GM23338 (cell line): Measurements from ENCODE around the gene HMGXB3. TPM values are rescaled to one million over a fixed set of nuclear protein-coding genes. Genes with fewer than 3 reads are reported as not detected.

Experiments
- ATAC-seq: fragments of 200-7000 bp; cut with Tn5 transposase; 3 replicates; pipeline ENCODE4 v1.9.1; 2020
- DNase-seq: peaks from one replicate; pipeline ENCODE4 v3.0.0-alpha.2; 2015; ENCODE audit warnings: low spot score
- H2AFZ ChIP-seq: fragments of 200-600 bp; sonication (generic); 2 replicates; pipeline ENCODE4 v1.8.0; 2016; ENCODE audit warnings: antibody characterized with exemption, mild to moderate bottlenecking, moderate library complexity
- H3F3A ChIP-seq: fragments of 200-600 bp; sonication (generic); replicated peaks from 2 replicates; pipeline ENCODE4 v1.8.0; 2017; ENCODE audit warnings: antibody characterized with exemption, mixed run types, low read depth
- H3K27ac ChIP-seq: fragments of 200-600 bp; sonication (generic); 2 replicates; pipeline ENCODE4 v1.6.1; 2016; ENCODE audit warnings: low read depth
- H3K27me3 ChIP-seq: fragments of 200-600 bp; sonication (generic); 2 replicates; pipeline ENCODE4 v1.8.0; 2016; ENCODE audit warnings: mild to moderate bottlenecking, mixed run types, moderate library complexity; ENCODE audit not compliant: insufficient read depth
- H3K36me3 ChIP-seq: fragments of 200-600 bp; sonication (generic); 2 replicates; pipeline ENCODE4 v1.8.0; 2016; ENCODE audit warnings: mild to moderate bottlenecking; ENCODE audit not compliant: insufficient read depth
- H3K4me1 ChIP-seq: fragments of 200-600 bp; sonication (generic); 2 replicates; pipeline ENCODE4 v1.8.0; 2016; ENCODE audit warnings: mild to moderate bottlenecking, moderate library complexity; ENCODE audit not compliant: insufficient read depth
- H3K4me2 ChIP-seq: fragments of 200-600 bp; sonication (generic); 2 replicates; pipeline ENCODE4 v1.7.1; 2017; ENCODE audit warnings: mixed run types
- H3K4me3 ChIP-seq: fragments of 200-600 bp; sonication (generic); 2 replicates; pipeline ENCODE4 v1.6.1; 2016; ENCODE audit warnings: mixed run types
- H3K79me2 ChIP-seq: fragments of 200-600 bp; sonication (generic); replicated peaks from 2 replicates; pipeline ENCODE4 v1.8.0; 2017; ENCODE audit warnings: mild to moderate bottlenecking; ENCODE audit not compliant: insufficient read depth
- H3K9me2 ChIP-seq: fragments of 200-600 bp; sonication (generic); 2 replicates; pipeline ENCODE4 v1.8.0; 2017; ENCODE audit not compliant: insufficient read depth
- H4K20me1 ChIP-seq: fragments of 200-600 bp; sonication (generic); replicated peaks from 2 replicates; pipeline ENCODE4 v1.8.0; 2017; ENCODE audit warnings: mild to moderate bottlenecking; ENCODE audit not compliant: insufficient read depth
- H3K27ac Mint-ChIP-seq: 2 replicates; pipeline ENCODE4 v1.8.0; 2020; ENCODE audit warnings: inconsistent platforms, mild to moderate bottlenecking, moderate library complexity, mixed read lengths
- H3K27me3 Mint-ChIP-seq: 3 replicates; pipeline ENCODE4 v1.8.0; 2022; ENCODE audit warnings: low read depth, mild to moderate bottlenecking, moderate library complexity, mixed read lengths, inconsistent platforms; ENCODE audit not compliant: insufficient read depth, poor library complexity
- H3K36me3 Mint-ChIP-seq: 3 replicates; pipeline ENCODE4 v1.8.0; 2021; ENCODE audit warnings: low read depth, mild to moderate bottlenecking, inconsistent platforms, moderate library complexity, mixed read lengths
- H3K4me1 Mint-ChIP-seq: 3 replicates; pipeline ENCODE4 v1.8.0; 2020; ENCODE audit warnings: mild to moderate bottlenecking, inconsistent platforms, mixed read lengths
- H3K4me3 Mint-ChIP-seq: 3 replicates; pipeline ENCODE4 v1.8.0; 2021; ENCODE audit warnings: moderate library complexity, mild to moderate bottlenecking, inconsistent platforms, mixed read lengths
- H3K9me3 Mint-ChIP-seq: 3 replicates; pipeline ENCODE4 v1.8.0; 2020; ENCODE audit warnings: moderate library complexity, mild to moderate bottlenecking, inconsistent platforms, mixed read lengths
- CREB1 ChIP-seq: fragments of 250-450 bp; sonication (Bioruptor Pico); IDR thresholded peaks from 2 replicates; pipeline ENCODE4 v1.5.0; 2020; ENCODE audit warnings: low read depth, mild to moderate bottlenecking, moderate library complexity
- EZH2 ChIP-seq: fragments of 200-600 bp; sonication (generic); IDR thresholded peaks from one replicate; pipeline ENCODE4 v1.8.0; 2017; ENCODE audit warnings: antibody characterized with exemption, mild to moderate bottlenecking, low read depth; ENCODE audit not compliant: unreplicated experiment
- EZH2phosphoT487 ChIP-seq: fragments of 200-600 bp; sonication (generic); IDR thresholded peaks from one replicate; pipeline ENCODE4 v1.8.1; 2018; ENCODE audit warnings: antibody characterized with exemption; ENCODE audit not compliant: unreplicated experiment
- JUNB ChIP-seq: IDR thresholded peaks from one replicate; pipeline ENCODE4 v1.6.1; 2016; ENCODE audit warnings: antibody characterized with exemption; ENCODE audit not compliant: unreplicated experiment
- NANOG ChIP-seq: IDR thresholded peaks from 2 replicates; pipeline ENCODE4 v1.6.1; 2016; ENCODE audit warnings: antibody characterized with exemption, borderline replicate concordance
- POLR2AphosphoS5 ChIP-seq: IDR thresholded peaks from 2 replicates; pipeline ENCODE4 v1.6.1; 2016; ENCODE audit warnings: antibody characterized with exemption, low read depth
- STAT1 ChIP-seq: IDR thresholded peaks from one replicate; pipeline ENCODE4 v1.6.1; 2016; ENCODE audit warnings: antibody characterized with exemption; ENCODE audit not compliant: unreplicated experiment
- ZNF114 ChIP-seq: fragments of 250-450 bp; sonication (Bioruptor Pico); IDR thresholded peaks from 2 replicates; pipeline ENCODE4 v1.5.0; 2020; ENCODE audit warnings: mild to moderate bottlenecking, moderate library complexity
- ZNF331 ChIP-seq: fragments of 250-450 bp; sonication (Bioruptor Pico); IDR thresholded peaks from 2 replicates; pipeline ENCODE4 v1.5.0; 2020; ENCODE audit warnings: low read depth, mild to moderate bottlenecking, moderate library complexity
- polyA plus RNA-seq: library from polyadenylated mRNA; unstranded; fragments of >200 nt; fragmentation: Nextera tagmentation; extraction: Ambion mirVana; gene quantifications from 2 replicates; pipeline ENCODE4 v1.2.1, GENCODE V29; 2016
- total RNA-seq: library from RNA; depleted of rRNA; stranded (reverse); fragments of >200 nt; shearing (Covaris generic); gene quantifications from 2 replicates; pipeline ENCODE4 v1.2.3, GENCODE V29; 2014
- TF ChIP-seq, protein P1 (sequence below): fragments of 250-450 bp; sonication (Bioruptor Pico); IDR thresholded peaks from 2 replicates; pipeline ENCODE4 v1.5.0; 2020; ENCODE audit warnings: mild to moderate bottlenecking, moderate library complexity
- TF ChIP-seq, protein P2 (sequence below): IDR thresholded peaks from one replicate; pipeline ENCODE4 v1.6.1; 2018; ENCODE audit warnings: antibody characterized with exemption; ENCODE audit not compliant: unreplicated experiment
- TF ChIP-seq, protein P3 (sequence below): IDR thresholded peaks from 2 replicates; pipeline ENCODE4 v1.6.1; 2016; ENCODE audit warnings: antibody characterized with exemption
- TF ChIP-seq, protein P4 (sequence below), 2 experiments: fragments of 200-600 bp in 1 of 2; sonication (generic) in 1 of 2; conservative IDR thresholded peaks; 2 replicates each; pipeline versions ENCODE4 v1.5.1 to v1.6.1; 2016 to 2017; ENCODE audit warnings: antibody characterized with exemption in 2 of 2, low read depth in 2 of 2, mild to moderate bottlenecking in 2 of 2, moderate library complexity in 1 of 2

Gene HMGXB3
- total and polyA plus RNA-seq, 2 experiments from 2014 or later = 9.4 to 37.9 TPM

DNA sequence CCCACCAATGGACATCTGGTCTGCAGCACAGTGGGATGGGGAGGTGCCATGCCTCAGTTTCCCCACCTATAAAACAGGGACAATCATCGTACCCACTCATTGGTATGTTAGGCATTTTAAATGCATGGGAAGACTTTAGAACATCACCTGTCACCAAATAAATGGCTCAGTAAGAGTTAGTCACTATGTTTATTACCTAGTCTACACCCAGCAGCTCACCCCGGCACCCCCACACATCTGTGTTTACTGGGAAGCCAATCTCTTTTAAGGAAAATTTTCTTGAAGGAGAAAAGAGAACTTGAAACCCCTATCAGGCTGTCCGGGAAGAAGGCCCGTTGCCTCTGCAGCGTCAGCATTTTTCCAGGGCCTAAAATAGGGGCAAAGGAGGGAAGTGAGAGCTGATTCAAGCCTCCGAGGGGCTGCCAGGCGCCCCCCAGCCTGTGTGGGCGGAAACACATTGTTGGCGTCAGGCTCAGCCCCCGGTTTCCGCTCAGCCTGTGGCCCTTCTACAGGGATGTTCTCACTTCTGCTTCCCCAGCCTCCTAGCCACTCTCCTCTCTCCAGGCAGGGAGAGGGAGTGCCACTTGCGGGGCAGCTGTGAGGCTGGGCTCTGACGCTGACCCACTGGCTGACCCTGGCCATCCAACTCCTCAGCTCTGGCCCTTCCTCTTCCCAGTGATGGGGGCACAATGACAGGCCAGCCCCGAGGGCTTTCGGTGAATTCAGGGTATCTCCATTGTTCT lies 81.2 kb downstream of the HMGXB3 start:
- peak overlapping the region; percentile 70 for H2AFZ ChIP-seq
- H3K4me1 Mint-ChIP-seq = peaks cover 8% of the 10 kb centered on the region; the same call in 2 of the 3 replicates

More for the DNA sequence above, 81.2 kb downstream of the HMGXB3 start:
- peaks cover 12% of the 10 kb centered on the region for H3K4me1 ChIP-seq
- ATAC-seq = peak; percentile 78
- H3K79me2 ChIP-seq = no peaks in the 10 kb centered on the region
- Mint-ChIP-seq H3K9me3 (no peaks in the 10 kb centered on the region), H3K27ac (no peak overlapping the region), H3K36me3 (no peaks in the 10 kb centered on the region), H3K4me3 (no peak overlapping the region), H3K27me3 (peaks cover 8% of the 10 kb centered on the region)
- no peak overlapping the region for H3K4me2 ChIP-seq
- no peaks in the 10 kb centered on the region for H3K9me2 ChIP-seq
- no peaks in the 10 kb centered on the region for H3K36me3 ChIP-seq
- TF ChIP-seq, protein P1, sequence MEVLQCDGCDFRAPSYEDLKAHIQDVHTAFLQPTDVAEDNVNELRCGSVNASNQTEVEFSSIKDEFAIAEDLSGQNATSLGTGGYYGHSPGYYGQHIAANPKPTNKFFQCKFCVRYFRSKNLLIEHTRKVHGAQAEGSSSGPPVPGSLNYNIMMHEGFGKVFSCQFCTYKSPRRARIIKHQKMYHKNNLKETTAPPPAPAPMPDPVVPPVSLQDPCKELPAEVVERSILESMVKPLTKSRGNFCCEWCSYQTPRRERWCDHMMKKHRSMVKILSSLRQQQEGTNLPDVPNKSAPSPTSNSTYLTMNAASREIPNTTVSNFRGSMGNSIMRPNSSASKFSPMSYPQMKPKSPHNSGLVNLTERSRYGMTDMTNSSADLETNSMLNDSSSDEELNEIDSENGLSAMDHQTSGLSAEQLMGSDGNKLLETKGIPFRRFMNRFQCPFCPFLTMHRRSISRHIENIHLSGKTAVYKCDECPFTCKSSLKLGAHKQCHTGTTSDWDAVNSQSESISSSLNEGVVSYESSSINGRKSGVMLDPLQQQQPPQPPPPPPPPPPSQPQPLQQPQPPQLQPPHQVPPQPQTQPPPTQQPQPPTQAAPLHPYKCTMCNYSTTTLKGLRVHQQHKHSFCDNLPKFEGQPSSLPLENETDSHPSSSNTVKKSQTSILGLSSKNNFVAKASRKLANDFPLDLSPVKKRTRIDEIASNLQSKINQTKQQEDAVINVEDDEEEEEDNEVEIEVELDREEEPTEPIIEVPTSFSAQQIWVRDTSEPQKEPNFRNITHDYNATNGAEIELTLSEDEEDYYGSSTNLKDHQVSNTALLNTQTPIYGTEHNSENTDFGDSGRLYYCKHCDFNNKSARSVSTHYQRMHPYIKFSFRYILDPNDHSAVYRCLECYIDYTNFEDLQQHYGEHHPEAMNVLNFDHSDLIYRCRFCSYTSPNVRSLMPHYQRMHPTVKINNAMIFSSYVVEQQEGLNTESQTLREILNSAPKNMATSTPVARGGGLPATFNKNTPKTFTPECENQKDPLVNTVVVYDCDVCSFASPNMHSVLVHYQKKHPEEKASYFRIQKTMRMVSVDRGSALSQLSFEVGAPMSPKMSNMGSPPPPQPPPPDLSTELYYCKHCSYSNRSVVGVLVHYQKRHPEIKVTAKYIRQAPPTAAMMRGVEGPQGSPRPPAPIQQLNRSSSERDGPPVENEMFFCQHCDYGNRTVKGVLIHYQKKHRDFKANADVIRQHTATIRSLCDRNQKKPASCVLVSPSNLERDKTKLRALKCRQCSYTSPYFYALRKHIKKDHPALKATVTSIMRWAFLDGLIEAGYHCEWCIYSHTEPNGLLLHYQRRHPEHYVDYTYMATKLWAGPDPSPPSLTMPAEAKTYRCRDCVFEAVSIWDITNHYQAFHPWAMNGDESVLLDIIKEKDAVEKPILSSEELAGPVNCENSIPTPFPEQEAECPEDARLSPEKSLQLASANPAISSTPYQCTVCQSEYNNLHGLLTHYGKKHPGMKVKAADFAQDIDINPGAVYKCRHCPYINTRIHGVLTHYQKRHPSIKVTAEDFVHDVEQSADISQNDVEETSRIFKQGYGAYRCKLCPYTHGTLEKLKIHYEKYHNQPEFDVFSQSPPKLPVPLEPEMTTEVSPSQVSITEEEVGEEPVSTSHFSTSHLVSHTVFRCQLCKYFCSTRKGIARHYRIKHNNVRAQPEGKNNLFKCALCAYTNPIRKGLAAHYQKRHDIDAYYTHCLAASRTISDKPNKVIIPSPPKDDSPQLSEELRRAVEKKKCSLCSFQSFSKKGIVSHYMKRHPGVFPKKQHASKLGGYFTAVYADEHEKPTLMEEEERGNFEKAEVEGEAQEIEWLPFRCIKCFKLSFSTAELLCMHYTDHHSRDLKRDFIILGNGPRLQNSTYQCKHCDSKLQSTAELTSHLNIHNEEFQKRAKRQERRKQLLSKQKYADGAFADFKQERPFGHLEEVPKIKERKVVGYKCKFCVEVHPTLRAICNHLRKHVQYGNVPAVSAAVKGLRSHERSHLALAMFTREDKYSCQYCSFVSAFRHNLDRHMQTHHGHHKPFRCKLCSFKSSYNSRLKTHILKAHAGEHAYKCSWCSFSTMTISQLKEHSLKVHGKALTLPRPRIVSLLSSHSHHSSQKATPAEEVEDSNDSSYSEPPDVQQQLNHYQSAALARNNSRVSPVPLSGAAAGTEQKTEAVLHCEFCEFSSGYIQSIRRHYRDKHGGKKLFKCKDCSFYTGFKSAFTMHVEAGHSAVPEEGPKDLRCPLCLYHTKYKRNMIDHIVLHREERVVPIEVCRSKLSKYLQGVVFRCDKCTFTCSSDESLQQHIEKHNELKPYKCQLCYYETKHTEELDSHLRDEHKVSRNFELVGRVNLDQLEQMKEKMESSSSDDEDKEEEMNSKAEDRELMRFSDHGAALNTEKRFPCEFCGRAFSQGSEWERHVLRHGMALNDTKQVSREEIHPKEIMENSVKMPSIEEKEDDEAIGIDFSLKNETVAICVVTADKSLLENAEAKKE = no peak
- TF ChIP-seq STAT1 (no peak), CREB1 (CRISPR knock-in tag) (no peak), POLR2AphosphoS5 (no peak), ZNF331 (CRISPR knock-in tag) (no peak), NANOG (no peak), EZH2 (no peak), ZNF114 (no peak), JUNB (no peak), EZH2phosphoT487 (no peak)
- TF ChIP-seq, protein P2, sequence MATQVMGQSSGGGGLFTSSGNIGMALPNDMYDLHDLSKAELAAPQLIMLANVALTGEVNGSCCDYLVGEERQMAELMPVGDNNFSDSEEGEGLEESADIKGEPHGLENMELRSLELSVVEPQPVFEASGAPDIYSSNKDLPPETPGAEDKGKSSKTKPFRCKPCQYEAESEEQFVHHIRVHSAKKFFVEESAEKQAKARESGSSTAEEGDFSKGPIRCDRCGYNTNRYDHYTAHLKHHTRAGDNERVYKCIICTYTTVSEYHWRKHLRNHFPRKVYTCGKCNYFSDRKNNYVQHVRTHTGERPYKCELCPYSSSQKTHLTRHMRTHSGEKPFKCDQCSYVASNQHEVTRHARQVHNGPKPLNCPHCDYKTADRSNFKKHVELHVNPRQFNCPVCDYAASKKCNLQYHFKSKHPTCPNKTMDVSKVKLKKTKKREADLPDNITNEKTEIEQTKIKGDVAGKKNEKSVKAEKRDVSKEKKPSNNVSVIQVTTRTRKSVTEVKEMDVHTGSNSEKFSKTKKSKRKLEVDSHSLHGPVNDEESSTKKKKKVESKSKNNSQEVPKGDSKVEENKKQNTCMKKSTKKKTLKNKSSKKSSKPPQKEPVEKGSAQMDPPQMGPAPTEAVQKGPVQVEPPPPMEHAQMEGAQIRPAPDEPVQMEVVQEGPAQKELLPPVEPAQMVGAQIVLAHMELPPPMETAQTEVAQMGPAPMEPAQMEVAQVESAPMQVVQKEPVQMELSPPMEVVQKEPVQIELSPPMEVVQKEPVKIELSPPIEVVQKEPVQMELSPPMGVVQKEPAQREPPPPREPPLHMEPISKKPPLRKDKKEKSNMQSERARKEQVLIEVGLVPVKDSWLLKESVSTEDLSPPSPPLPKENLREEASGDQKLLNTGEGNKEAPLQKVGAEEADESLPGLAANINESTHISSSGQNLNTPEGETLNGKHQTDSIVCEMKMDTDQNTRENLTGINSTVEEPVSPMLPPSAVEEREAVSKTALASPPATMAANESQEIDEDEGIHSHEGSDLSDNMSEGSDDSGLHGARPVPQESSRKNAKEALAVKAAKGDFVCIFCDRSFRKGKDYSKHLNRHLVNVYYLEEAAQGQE = no peak
- TF ChIP-seq, protein P3, sequence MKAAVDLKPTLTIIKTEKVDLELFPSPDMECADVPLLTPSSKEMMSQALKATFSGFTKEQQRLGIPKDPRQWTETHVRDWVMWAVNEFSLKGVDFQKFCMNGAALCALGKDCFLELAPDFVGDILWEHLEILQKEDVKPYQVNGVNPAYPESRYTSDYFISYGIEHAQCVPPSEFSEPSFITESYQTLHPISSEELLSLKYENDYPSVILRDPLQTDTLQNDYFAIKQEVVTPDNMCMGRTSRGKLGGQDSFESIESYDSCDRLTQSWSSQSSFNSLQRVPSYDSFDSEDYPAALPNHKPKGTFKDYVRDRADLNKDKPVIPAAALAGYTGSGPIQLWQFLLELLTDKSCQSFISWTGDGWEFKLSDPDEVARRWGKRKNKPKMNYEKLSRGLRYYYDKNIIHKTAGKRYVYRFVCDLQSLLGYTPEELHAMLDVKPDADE = no peak
- TF ChIP-seq, protein P4, sequence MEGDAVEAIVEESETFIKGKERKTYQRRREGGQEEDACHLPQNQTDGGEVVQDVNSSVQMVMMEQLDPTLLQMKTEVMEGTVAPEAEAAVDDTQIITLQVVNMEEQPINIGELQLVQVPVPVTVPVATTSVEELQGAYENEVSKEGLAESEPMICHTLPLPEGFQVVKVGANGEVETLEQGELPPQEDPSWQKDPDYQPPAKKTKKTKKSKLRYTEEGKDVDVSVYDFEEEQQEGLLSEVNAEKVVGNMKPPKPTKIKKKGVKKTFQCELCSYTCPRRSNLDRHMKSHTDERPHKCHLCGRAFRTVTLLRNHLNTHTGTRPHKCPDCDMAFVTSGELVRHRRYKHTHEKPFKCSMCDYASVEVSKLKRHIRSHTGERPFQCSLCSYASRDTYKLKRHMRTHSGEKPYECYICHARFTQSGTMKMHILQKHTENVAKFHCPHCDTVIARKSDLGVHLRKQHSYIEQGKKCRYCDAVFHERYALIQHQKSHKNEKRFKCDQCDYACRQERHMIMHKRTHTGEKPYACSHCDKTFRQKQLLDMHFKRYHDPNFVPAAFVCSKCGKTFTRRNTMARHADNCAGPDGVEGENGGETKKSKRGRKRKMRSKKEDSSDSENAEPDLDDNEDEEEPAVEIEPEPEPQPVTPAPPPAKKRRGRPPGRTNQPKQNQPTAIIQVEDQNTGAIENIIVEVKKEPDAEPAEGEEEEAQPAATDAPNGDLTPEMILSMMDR (conservative IDR thresholded peaks at IDR 0.05; ENCODE audit: low read depth in 2 of 2) = no peak
- H3K27me3 ChIP-seq = no peaks in the 10 kb centered on the region
- no peaks in the 10 kb centered on the region for H4K20me1 ChIP-seq
- H3K27ac ChIP-seq = no peak overlapping the region
- peak; percentile 27 for DNase-seq
- no peaks in the 10 kb centered on the region for H3F3A ChIP-seq
- no peak overlapping the region for H3K4me3 ChIP-seq
